ENCODE data around the gene TINAGL1.

The TINAGL1 gene

DNA sequence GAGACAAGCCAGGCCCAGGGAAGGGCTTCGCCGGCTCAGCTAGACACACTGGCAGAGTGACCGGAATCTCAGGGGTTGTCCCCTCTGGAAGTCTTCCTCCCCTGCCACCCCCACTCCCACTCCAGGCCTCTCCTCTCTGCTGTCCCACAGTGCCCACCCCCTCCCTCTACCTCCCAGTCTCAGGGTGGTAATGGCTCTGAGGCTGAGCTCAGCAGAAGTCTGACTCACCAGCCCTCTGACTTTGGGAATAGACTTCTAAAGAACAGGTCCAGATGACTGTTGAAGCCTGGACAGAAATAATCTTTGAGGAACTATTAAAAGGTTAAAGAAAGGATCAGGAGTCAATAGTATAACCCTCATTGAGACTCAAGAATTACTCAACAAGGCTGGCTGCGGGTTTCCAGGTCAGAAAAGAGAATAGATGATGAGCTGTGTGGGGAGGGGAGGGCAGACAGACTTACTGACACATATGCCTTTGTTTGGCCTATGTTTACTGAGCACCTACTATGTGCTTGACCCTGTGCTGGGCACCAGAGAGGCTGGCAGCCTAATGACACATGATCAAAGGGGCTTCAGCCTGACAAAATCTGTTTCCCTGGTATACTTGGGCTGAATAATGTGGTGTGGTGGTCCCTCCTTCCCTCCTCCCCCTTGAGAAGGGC, 49.4 kb downstream of the TINAGL1 start:
- no peak overlapping the region for H3K4me2 ChIP-seq
- H4K20me1 ChIP-seq = no peaks in the 10 kb centered on the region
- H3K27ac ChIP-seq = 0 out of 2 replicates have a peak overlapping the region, but pooled peaks have one; percentile 16
- no peak for TF ChIP-seq Cebpa-rat (IDR thresholded peaks at IDR 0.05)
- H3K27me3 ChIP-seq = no peaks in the 10 kb centered on the region
- no peak overlapping the region for H3K9ac ChIP-seq
- H3K36me3 ChIP-seq = peaks cover 40% of the 10 kb centered on the region
- no peak overlapping the region for H3K4me3 ChIP-seq
- H3K9me3 ChIP-seq = no peaks in the 10 kb centered on the region
- H3K4me1 ChIP-seq = peaks cover 26% of the 10 kb centered on the region

DNA sequence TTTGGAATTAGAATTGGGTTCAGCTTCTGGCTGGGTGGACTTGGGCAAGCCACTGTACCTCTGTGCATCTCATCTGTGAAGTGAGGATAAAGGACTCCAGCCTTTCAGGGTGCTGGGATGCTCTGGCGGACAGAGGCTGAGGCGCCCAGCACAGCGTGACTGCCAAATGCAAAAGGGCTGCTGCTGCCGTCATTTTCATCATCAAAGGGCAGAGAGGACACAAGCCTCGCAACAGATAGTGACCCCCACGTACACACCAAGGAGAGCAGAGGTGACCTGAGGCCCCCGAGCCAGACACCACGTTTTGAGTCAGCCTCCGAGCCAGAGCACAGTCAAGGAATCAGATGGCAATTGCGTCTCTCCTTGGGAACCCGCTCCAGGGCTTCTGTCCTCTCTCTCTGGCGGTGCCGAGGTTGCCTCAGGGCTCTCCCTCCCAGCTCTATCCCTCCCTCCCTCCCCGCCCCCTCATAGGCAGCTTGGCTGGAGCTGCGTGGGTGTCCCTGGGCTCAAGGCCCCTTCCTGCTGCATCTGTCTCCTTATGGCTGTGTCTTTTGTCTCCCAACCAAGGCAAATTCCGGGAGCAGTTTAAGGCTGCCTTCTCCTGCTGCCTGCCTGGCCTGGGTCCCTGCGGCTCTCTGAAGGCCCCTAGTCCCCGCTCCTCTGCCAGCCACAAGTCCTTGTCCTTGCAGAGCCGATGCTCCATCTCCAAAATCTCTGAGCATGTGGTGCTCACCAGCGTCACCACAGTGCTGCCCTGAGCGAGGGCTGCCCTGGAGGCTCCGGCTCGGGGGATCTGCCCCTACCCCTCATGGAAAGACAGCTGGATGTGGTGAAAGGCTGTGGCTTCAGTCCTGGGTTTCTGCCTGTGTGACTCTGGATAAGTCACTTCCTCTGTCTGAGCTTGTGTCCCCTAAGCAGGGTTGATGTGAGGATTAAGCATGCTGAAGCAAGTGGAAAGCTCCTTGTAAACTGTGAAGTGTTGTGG, 50.2 kb downstream of the TINAGL1 start:
- no peaks in the 10 kb centered on the region for H4K20me1 ChIP-seq
- H3K27me3 ChIP-seq = no peaks in the 10 kb centered on the region
- no peaks in the 10 kb centered on the region for H3K9me3 ChIP-seq
- H3K4me2 ChIP-seq = no peak overlapping the region
- peak overlapping the region; percentile 22; the same call in 1 of the 2 replicates for H3K27ac ChIP-seq
- no peak overlapping the region for H3K9ac ChIP-seq
- H3K36me3 ChIP-seq = peaks cover 48% of the 10 kb centered on the region
- no peak overlapping the region for H3K4me3 ChIP-seq
- no peak for TF ChIP-seq Cebpa-rat (IDR thresholded peaks at IDR 0.05)
- peaks cover 26% of the 10 kb centered on the region for H3K4me1 ChIP-seq

DNA sequence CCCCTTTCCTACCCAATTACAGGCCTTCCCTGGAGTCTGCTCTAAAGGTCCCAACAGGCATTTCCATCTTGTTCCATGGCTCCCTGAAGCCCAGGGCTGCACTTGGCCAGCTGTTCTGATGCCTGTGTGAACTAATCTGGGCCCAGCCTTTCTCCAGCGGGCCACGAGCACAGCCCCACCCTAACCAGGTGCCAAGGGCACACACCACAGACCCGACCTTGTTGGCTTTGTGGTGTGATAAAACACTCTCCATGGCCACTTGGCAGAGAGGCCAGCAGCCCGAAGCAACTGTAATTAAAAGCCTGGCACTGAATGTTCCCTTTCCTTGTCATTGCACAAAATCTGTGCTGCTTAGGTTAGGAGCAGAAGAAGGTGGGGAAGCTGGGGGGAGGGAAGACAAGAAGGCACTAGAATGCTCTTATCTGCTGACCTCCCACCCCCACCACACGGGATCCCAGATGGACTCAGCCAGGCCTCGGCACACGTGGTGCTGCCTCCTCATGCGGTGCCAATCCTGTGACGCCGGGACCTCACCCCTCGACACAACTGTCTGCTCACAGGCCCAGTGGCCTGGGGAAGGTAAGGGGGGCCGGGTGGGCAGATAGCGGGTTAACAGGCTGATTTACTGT, 51.1 kb downstream of the TINAGL1 start:
- H3K27me3 ChIP-seq = no peaks in the 10 kb centered on the region
- H3K9ac ChIP-seq = no peak overlapping the region
- peaks cover 35% of the 10 kb centered on the region for H3K4me1 ChIP-seq
- no peak overlapping the region for H3K4me2 ChIP-seq
- TF ChIP-seq Cebpa-rat (IDR thresholded peaks at IDR 0.05) = no peak
- peaks cover 57% of the 10 kb centered on the region for H3K36me3 ChIP-seq
- no peaks in the 10 kb centered on the region for H3K9me3 ChIP-seq
- H4K20me1 ChIP-seq = peaks cover 5% of the 10 kb centered on the region; the same call in 1 of the 2 replicates
- peak overlapping the region; percentile 22; the same call in 1 of the 2 replicates for H3K27ac ChIP-seq
- H3K4me3 ChIP-seq = no peak overlapping the region

DNA sequence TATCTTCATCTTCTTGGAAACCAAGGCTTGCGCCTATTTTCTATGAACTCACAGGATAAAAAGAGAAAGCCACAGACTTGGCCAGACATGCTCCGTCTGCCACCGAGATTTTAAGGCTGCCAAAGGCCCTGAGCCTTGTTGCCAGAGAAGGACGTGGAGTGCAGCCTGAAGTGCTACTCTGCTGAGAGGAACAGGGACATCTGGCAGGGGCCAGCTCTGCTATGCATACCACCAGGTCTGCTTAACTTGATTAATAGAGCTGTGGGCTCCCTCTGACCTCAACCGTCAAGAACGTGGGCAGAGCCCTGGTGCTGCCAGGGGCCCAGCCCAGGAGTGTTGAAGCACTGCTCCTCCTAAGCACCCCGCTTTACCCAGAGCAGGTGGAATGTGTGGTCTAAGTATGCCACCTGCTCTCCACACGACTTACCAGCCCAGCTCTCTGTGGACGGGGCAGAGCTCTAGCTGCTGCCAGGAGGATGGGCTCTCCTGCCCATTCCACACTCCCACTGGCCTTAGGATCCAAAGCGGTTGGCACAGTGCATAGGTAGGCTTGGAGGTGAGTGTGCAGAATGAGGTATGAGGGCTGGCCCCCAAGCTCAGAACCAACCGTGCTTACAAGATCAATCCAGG, 51.7 kb downstream of the TINAGL1 start:
- H3K9ac ChIP-seq = no peak overlapping the region
- peaks cover 37% of the 10 kb centered on the region for H3K4me1 ChIP-seq
- no peak for TF ChIP-seq Cebpa-rat (IDR thresholded peaks at IDR 0.05)

DNA sequence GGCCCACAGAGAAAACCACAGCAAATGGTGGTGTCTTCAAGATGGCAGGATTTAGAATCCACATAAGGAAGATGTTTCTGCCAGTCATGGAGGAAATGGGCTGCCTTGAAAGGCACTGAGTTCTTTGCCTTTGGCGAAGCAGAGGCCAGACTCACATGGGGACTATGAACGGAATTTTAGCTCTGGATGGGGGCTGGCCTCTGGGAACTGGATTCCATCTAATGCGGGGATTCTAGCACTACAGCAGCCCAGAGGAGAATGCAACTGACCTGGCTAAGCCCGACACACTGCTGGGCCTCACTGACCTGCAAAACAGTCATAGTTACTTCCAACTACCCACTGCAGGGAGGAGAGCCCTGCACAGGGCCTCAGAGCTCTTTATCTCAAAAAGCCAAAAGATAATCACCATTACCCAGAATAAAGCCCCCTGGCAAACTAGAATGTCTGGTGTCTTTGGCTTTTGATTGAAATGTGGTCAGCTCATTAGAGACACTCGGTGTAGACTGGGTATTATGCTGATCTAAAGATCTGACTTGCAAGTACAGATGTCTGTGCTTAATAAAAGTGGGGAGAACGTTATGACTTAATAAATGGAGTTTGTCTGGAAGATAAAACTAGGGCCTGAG, 52.7 kb downstream of the TINAGL1 start:
- Histone ChIP-seq H3K4me2 (no peak overlapping the region), H3K36me3 (peaks cover 73% of the 10 kb centered on the region), H4K20me1 (peaks cover 17% of the 10 kb centered on the region; the same call in 1 of the 2 replicates), H3K27ac (no peak overlapping the region), H3K4me3 (no peak overlapping the region), H3K4me1 (peaks cover 29% of the 10 kb centered on the region), H3K9ac (no peak overlapping the region), H3K27me3 (no peaks in the 10 kb centered on the region), H3K9me3 (no peaks in the 10 kb centered on the region)
- no peak for TF ChIP-seq Cebpa-rat (IDR thresholded peaks at IDR 0.05)

More for the DNA sequence above, 51.7 kb downstream of the TINAGL1 start:
- Histone ChIP-seq H3K27me3 (no peaks in the 10 kb centered on the region), H3K9me3 (no peaks in the 10 kb centered on the region), H3K36me3 (peaks cover 63% of the 10 kb centered on the region), H3K4me3 (no peak overlapping the region), H3K27ac (no peak overlapping the region), H4K20me1 (peaks cover 11% of the 10 kb centered on the region; the same call in 1 of the 2 replicates), H3K4me2 (no peak overlapping the region)

DNA sequence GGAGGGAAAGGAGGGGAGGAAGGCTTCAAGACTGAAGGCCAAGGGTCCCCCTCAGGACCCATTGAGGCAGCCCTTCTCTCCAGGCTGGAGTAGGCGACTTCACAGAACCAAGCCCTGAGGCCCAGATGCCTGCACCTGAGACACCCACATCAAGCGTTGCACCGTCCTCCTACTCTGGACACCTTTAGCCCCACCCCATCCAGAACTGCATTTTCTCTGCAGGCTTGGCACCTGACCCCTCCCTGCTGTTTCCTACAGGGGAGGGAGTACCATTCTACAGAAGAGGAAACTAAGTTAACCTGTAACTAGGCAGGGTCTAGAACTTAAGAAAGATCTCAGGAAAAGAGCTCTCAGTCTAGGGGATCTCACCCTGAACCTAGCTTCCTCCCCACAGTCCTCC, 56.3 kb downstream of the TINAGL1 start:
- H3K27me3 ChIP-seq = no peaks in the 10 kb centered on the region
- no peak overlapping the region for H3K27ac ChIP-seq
- TF ChIP-seq Cebpa-rat (IDR thresholded peaks at IDR 0.05) = no peak
- H3K9me3 ChIP-seq = no peaks in the 10 kb centered on the region
- H3K4me1 ChIP-seq = peaks cover 16% of the 10 kb centered on the region
- H3K9ac ChIP-seq = peak overlapping the region; percentile 27
- H3K4me3 ChIP-seq = no peak overlapping the region
- peaks cover 53% of the 10 kb centered on the region for H4K20me1 ChIP-seq
- H3K4me2 ChIP-seq = no peak overlapping the region
- peaks cover 92% of the 10 kb centered on the region for H3K36me3 ChIP-seq

DNA sequence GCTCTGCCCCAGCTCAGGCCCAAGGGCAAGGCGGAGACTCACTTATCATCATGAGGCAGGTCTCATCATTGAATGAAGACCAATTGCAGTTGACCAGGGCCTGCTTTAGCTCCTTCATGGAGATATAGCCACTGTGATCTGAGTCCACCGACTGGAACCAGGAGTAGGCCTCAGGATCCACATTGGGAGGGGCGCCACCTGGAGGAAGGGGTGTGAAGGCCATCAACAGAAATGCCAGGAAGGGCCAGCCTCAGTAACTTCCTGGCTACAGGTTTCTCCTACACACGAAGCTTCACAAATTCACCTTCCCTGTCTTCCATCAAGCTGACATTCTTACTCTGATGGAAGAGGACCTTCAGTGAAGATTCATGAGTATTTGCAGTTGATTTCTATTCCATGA, 56.8 kb downstream of the TINAGL1 start:
- H3K4me3 ChIP-seq = no peak overlapping the region
- peaks cover 56% of the 10 kb centered on the region for H4K20me1 ChIP-seq
- H3K9ac ChIP-seq = peak overlapping the region; percentile 27; the same call in 1 of the 2 replicates
- no peak overlapping the region for H3K4me2 ChIP-seq
- TF ChIP-seq Cebpa-rat (IDR thresholded peaks at IDR 0.05) = no peak
- peaks cover 16% of the 10 kb centered on the region for H3K4me1 ChIP-seq
- H3K9me3 ChIP-seq = no peaks in the 10 kb centered on the region
- H3K27me3 ChIP-seq = no peaks in the 10 kb centered on the region
- peaks cover 89% of the 10 kb centered on the region for H3K36me3 ChIP-seq
- H3K27ac ChIP-seq = no peak overlapping the region

Measured in BLaER1 (cell line).